ENCODE results near the gene LRRC49. TPM values are rescaled to one million over a fixed set of nuclear protein-coding genes. Genes with fewer than 3 reads are reported as not detected.

Gene LRRC49
- total RNA-seq, 4 donors from 2014 or later, result 3.3 to 12.6 (median 3.6) TPM

- Histone ChIP-seq H3K4me3 (peak overlapping the region; percentile 85), H3K9me3 (no peaks in the 10 kb centered on the region), H3K36me3 (no peaks in the 10 kb centered on the region), H3K4me1 (peaks cover 42% of the 10 kb centered on the region), H3K27me3 (peaks cover 3% of the 10 kb centered on the region), H3K27ac (peak overlapping the region; percentile 92)
- WGBS, result 4% methylated on average over 33 of the region's 54 CpGs
- DNase-seq (ENCODE audit: low spot score in 2 of 2), result no peak
- no peak for TF ChIP-seq CTCF (IDR thresholded peaks at IDR 0.05)
- no peak for TF ChIP-seq POLR2A (IDR thresholded peaks at IDR 0.05)
- TF ChIP-seq EP300 (IDR thresholded peaks at IDR 0.05), result no peak
- no peak for TF ChIP-seq POLR2AphosphoS5 (IDR thresholded peaks at IDR 0.05)
Observed at GRCh38 chr15:70853318-70853972, 39.2 kb upstream of the LRRC49 start.

DNA sequence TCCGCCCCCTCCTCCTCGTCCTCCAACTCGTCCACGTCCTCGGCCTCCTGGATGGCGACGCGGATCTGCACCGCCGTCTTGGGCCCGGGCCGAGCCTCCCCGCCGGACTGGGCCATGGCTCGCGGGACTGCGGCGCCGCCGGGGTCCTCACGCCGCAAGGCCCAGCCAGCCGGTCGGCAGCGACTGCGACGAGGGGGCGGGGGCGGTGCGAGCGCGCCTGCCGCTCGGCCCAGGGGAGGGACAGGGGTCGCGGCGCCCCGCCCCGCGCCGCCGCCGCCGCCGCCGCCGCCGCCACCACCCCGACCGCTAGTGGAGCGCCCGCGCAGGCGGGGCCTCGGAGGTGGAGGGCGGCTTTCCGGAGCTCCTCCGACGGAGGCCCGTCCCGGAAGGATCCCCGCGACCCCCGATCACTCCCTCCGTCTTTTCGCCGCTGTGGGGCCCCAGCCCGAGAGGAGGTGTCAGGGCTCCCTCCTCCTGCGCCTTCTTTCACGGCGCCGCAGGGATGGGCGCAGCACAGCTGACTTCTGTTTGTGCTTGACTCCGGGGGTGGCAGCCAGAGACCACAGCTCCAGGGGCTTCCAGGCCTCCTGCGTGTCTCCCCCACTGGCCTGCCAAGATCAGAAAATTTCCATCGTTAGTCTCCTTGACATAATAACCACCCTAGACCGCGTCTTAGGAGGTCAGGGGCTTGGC is 38.5 kb upstream of the LRRC49 start, which contains the start of gene LARP6:
Gene LARP6 (minus strand): TSS at position 185 of the 693 bp plus-strand sequence. CDS start 69 bp downstream, at position 116.
- Histone ChIP-seq H3K4me1 (peaks cover 45% of the 10 kb centered on the region), H3K36me3 (no peaks in the 10 kb centered on the region), H3K27ac (peak within 1 kb of the TSS; percentile 92), H3K4me3 (peak within 1 kb of the TSS; percentile 85), H3K27me3 (peaks cover 3% of the 10 kb centered on the region), H3K9me3 (no peaks in the 10 kb centered on the region)
- TF ChIP-seq CTCF (IDR thresholded peaks at IDR 0.05) (no peak), POLR2A (IDR thresholded peaks at IDR 0.05) (peak in 1 of 2 donors; percentile 69)
- DNase-seq (ENCODE audit: low spot score in 2 of 2), result peak in 1 of 2 donors; percentile 75
- WGBS, result under 1% methylated on average over 18 of the region's 78 CpGs

GRCh38 chr15:70854666-70854976 is 38.0 kb upstream of the LRRC49 start:
- peak overlapping the region; percentile 85 for H3K4me3 ChIP-seq
- H3K9me3 ChIP-seq, result no peaks in the 10 kb centered on the region
- TF ChIP-seq POLR2AphosphoS5 (IDR thresholded peaks at IDR 0.05), result no peak
- TF ChIP-seq POLR2A (IDR thresholded peaks at IDR 0.05), result no peak
- no peak for TF ChIP-seq EP300 (IDR thresholded peaks at IDR 0.05)
- TF ChIP-seq CTCF (IDR thresholded peaks at IDR 0.05), result no peak
- peaks cover 3% of the 10 kb centered on the region for H3K27me3 ChIP-seq
- H3K36me3 ChIP-seq, result no peaks in the 10 kb centered on the region
- WGBS, result 46% methylated on average over 4 of the region's 4 CpGs
- peak overlapping the region; percentile 92 for H3K27ac ChIP-seq
- DNase-seq (ENCODE audit: low spot score in 2 of 2), result no peak
- H3K4me1 ChIP-seq, result peaks cover 45% of the 10 kb centered on the region

- 72% methylated on average over 2 of the region's 2 CpGs for WGBS
- Histone ChIP-seq H3K4me3 (no peak overlapping the region), H3K9me3 (no peaks in the 10 kb centered on the region), H3K27ac (no peak overlapping the region), H3K27me3 (peaks cover 3% of the 10 kb centered on the region), H3K36me3 (no peaks in the 10 kb centered on the region), H3K4me1 (peaks cover 45% of the 10 kb centered on the region)
- no peak for TF ChIP-seq CTCF (IDR thresholded peaks at IDR 0.05)
- TF ChIP-seq POLR2AphosphoS5 (IDR thresholded peaks at IDR 0.05), result no peak
- no peak for DNase-seq (ENCODE audit: low spot score in 2 of 2)
Observed at GRCh38 chr15:70855764-70856163, 36.9 kb upstream of the LRRC49 start.

- no peak for DNase-seq (ENCODE audit: low spot score in 2 of 2)
- 61% methylated on average over 7 of the region's 7 CpGs for WGBS
- peaks cover 45% of the 10 kb centered on the region for H3K4me1 ChIP-seq
Observed at GRCh38 chr15:70856177-70856883, 36.3 kb upstream of the LRRC49 start.

More at GRCh38 chr15:70856177-70856883, 36.3 kb upstream of the LRRC49 start:
- Histone ChIP-seq H3K36me3 (no peaks in the 10 kb centered on the region), H3K27me3 (peaks cover 3% of the 10 kb centered on the region), H3K9me3 (no peaks in the 10 kb centered on the region), H3K27ac (peak overlapping the region; percentile 42), H3K4me3 (no peak overlapping the region)
- no peak for TF ChIP-seq CTCF (IDR thresholded peaks at IDR 0.05)
- TF ChIP-seq POLR2A (IDR thresholded peaks at IDR 0.05), result no peak
- no peak for TF ChIP-seq EP300 (IDR thresholded peaks at IDR 0.05)
- no peak for TF ChIP-seq POLR2AphosphoS5 (IDR thresholded peaks at IDR 0.05)
